Neural cell (in vitro differentiated cells): Measurements from ENCODE around the gene SELENOI. TPM values are rescaled to one million over a fixed set of nuclear protein-coding genes. Genes with fewer than 3 reads are reported as not detected.

Experiments used
- H2AFZ ChIP-seq: fragments of 200-600, 300-800 bp; sonication (generic), shearing (Covaris generic); 2 replicates; pipeline ENCODE4 v1.6.0; 2014; ENCODE audit warnings: low read depth, mild to moderate bottlenecking, antibody characterized with exemption, low read length, moderate library complexity
- H3F3A ChIP-seq: fragments of 200-600 bp; shearing (Covaris generic); 2 replicates; pipeline ENCODE4 v1.6.1; 2016; ENCODE audit warnings: mild to moderate bottlenecking, moderate library complexity, mixed read lengths, antibody characterized with exemption, low read length; ENCODE audit not compliant: insufficient read depth, poor library complexity, severe bottlenecking
- H3K27ac ChIP-seq: fragments of 200-600, 300-800 bp; sonication (generic), shearing (Covaris generic); 2 replicates; pipeline ENCODE4 v1.5.1; 2014; ENCODE audit warnings: mild to moderate bottlenecking, low read length, moderate library complexity
- H3K27me3 ChIP-seq: fragments of 300-800, 200-600 bp; sonication (generic), shearing (Covaris generic); 2 replicates; pipeline ENCODE4 v1.6.0; 2014; ENCODE audit warnings: mild to moderate bottlenecking, low read depth, low read length, moderate library complexity; ENCODE audit not compliant: insufficient read depth
- H3K36me3 ChIP-seq: fragments of 300-800, 200-600 bp; sonication (generic), shearing (Covaris generic); 2 replicates; pipeline ENCODE4 v1.5.1; 2014; ENCODE audit warnings: mild to moderate bottlenecking, antibody characterized with exemption, low read length, moderate library complexity; ENCODE audit not compliant: insufficient read depth
- H3K4me2 ChIP-seq: fragments of 300-800, 200-600 bp; sonication (generic), shearing (Covaris generic); 2 replicates; pipeline ENCODE4 v1.6.0; 2014; ENCODE audit warnings: mild to moderate bottlenecking, low read length
- H3K4me3 ChIP-seq: fragments of 300-800, 200-600 bp; sonication (generic), shearing (Covaris generic); 2 replicates; pipeline ENCODE4 v1.5.1; 2014; ENCODE audit warnings: mild to moderate bottlenecking, low read length, moderate library complexity
- H3K79me2 ChIP-seq: fragments of 200-600 bp; shearing (Covaris generic); replicated peaks from 2 replicates; pipeline ENCODE4 v1.6.0; 2014; ENCODE audit warnings: mild to moderate bottlenecking, low read length, moderate library complexity; ENCODE audit not compliant: insufficient read depth
- H3K9ac ChIP-seq: fragments of 300-800, 200-600 bp; sonication (generic), shearing (Covaris generic); 2 replicates; pipeline ENCODE4 v1.6.1; 2016; ENCODE audit warnings: mild to moderate bottlenecking, low read length, mixed read lengths
- H3K9me2 ChIP-seq: fragments of 200-600 bp; shearing (Covaris generic); 2 replicates; pipeline ENCODE4 v1.6.1; 2016; ENCODE audit warnings: mild to moderate bottlenecking, low read length, mixed read lengths; ENCODE audit not compliant: insufficient read depth
- H3K9me3 ChIP-seq: fragments of 200-600, 300-800 bp; sonication (generic), shearing (Covaris generic); 2 replicates; pipeline ENCODE4 v1.6.1; 2016; ENCODE audit warnings: mild to moderate bottlenecking, mixed run types, low read length, moderate library complexity, mixed read lengths
- H4K20me1 ChIP-seq: fragments of 200-600 bp; shearing (Covaris generic); 2 replicates; pipeline ENCODE4 v1.6.1; 2016; ENCODE audit warnings: mild to moderate bottlenecking, mixed run types; ENCODE audit not compliant: insufficient read depth
- CTCF ChIP-seq: fragments of 450-650 bp; IDR thresholded peaks from 2 replicates; pipeline ENCODE4 v1.5.1; 2014; ENCODE audit warnings: antibody characterized with exemption, mild to moderate bottlenecking, moderate library complexity; ENCODE audit not compliant: poor library complexity, severe bottlenecking
- EP300 ChIP-seq: fragments of 450-650 bp; conservative IDR thresholded peaks from 2 replicates; pipeline ENCODE4 v1.6.1; 2014; ENCODE audit warnings: antibody characterized with exemption, mild to moderate bottlenecking, moderate library complexity; ENCODE audit not compliant: poor library complexity, severe bottlenecking
- EZH2 ChIP-seq: fragments of 200-600, 300-800 bp; shearing (Covaris generic), sonication (generic); IDR thresholded peaks from 2 replicates; pipeline ENCODE4 v1.6.1; 2014; ENCODE audit warnings: antibody characterized with exemption, low read length, borderline replicate concordance, mild to moderate bottlenecking; ENCODE audit not compliant: insufficient read depth, poor library complexity, severe bottlenecking
- MXI1 ChIP-seq: fragments of 450-650 bp; conservative IDR thresholded peaks from 2 replicates; pipeline ENCODE4 v1.6.1; 2014; ENCODE audit warnings: antibody characterized with exemption, mild to moderate bottlenecking; ENCODE audit not compliant: poor library complexity, severe bottlenecking
- POLR2AphosphoS5 ChIP-seq: IDR thresholded peaks from 2 replicates; pipeline ENCODE4 v1.6.1; 2012
- RAD21 ChIP-seq: fragments of 450-650 bp; conservative IDR thresholded peaks from 2 replicates; pipeline ENCODE4 v1.6.1; 2014; ENCODE audit warnings: antibody characterized with exemption, mild to moderate bottlenecking, moderate library complexity
- REST ChIP-seq: IDR thresholded peaks from 2 replicates; pipeline ENCODE4 v1.6.1; 2012; ENCODE audit warnings: borderline replicate concordance
- SMC3 ChIP-seq: fragments of 450-650 bp; conservative IDR thresholded peaks from 2 replicates; pipeline ENCODE4 v1.6.1; 2014; ENCODE audit warnings: antibody characterized with exemption, mild to moderate bottlenecking, moderate library complexity; ENCODE audit not compliant: poor library complexity
- TAF1 ChIP-seq: IDR thresholded peaks from 2 replicates; pipeline ENCODE4 v1.6.1; 2012; ENCODE audit warnings: low read depth
- polyA plus RNA-seq: library from polyadenylated mRNA; depleted of rRNA; stranded (reverse); fragments of >200 nt; gene quantifications from 2 replicates; pipeline ENCODE4 v1.2.3, GENCODE V29; 2014

SELENOI gene
- polyA plus RNA-seq, 1 donor from 2014 or later, result 25.2 TPM

GRCh38 chr2:26355038-26355995 lies 9.4 kb downstream of the SELENOI start:
- no peaks in the 10 kb centered on the region for H3K27me3 ChIP-seq
- no peak overlapping the region for H3K27ac ChIP-seq
- H4K20me1 ChIP-seq, result no peaks in the 10 kb centered on the region
- H3F3A ChIP-seq, result no peaks in the 10 kb centered on the region
- peaks cover 30% of the 10 kb centered on the region for H3K79me2 ChIP-seq
- no peaks in the 10 kb centered on the region for H3K9me3 ChIP-seq
- H3K36me3 ChIP-seq, result no peaks in the 10 kb centered on the region
- H2AFZ ChIP-seq, result no peak overlapping the region
- H3K9ac ChIP-seq, result no peak overlapping the region
- no peak overlapping the region for H3K4me3 ChIP-seq
- H3K9me2 ChIP-seq, result no peaks in the 10 kb centered on the region
- no peak overlapping the region for H3K4me2 ChIP-seq
- TF ChIP-seq MXI1 (no peak), EP300 (no peak), EZH2 (no peak), RAD21 (no peak), TAF1 (no peak), REST (no peak), SMC3 (no peak), CTCF (no peak), POLR2AphosphoS5 (no peak)

- Histone ChIP-seq H3K27ac (no peak overlapping the region), H3K79me2 (peaks cover 26% of the 10 kb centered on the region), H3K9ac (no peak overlapping the region), H3K9me3 (no peaks in the 10 kb centered on the region), H2AFZ (no peak overlapping the region), H3K27me3 (no peaks in the 10 kb centered on the region), H4K20me1 (no peaks in the 10 kb centered on the region), H3K36me3 (no peaks in the 10 kb centered on the region), H3K4me3 (no peak overlapping the region), H3F3A (no peaks in the 10 kb centered on the region), H3K9me2 (no peaks in the 10 kb centered on the region), H3K4me2 (no peak overlapping the region)
- no peak for TF ChIP-seq REST
- TF ChIP-seq EP300, result no peak
- TF ChIP-seq POLR2AphosphoS5, result no peak
- no peak for TF ChIP-seq CTCF
- no peak for TF ChIP-seq TAF1
- TF ChIP-seq MXI1, result no peak
- TF ChIP-seq RAD21, result no peak
- TF ChIP-seq EZH2, result no peak
- no peak for TF ChIP-seq SMC3
Observed at GRCh38 chr2:26356111-26356510, 10.2 kb downstream of the SELENOI start.
